GM23248 (cell line): ENCODE measurements around the gene LHX3. TPM values are rescaled to one million over a fixed set of nuclear protein-coding genes. Genes with fewer than 3 reads are reported as not detected.

Source experiments
- DNase-seq: peaks from one replicate; pipeline ENCODE4 v3.0.0-alpha.2; 2015
- H2AFZ ChIP-seq: fragments of 200-600 bp; sonication (generic); 2 replicates; pipeline ENCODE4 v1.6.1; 2016; ENCODE audit warnings: antibody characterized with exemption
- H3F3A ChIP-seq: fragments of 200-600 bp; sonication (generic); 2 replicates; pipeline ENCODE4 v1.6.1; 2016; ENCODE audit warnings: mild to moderate bottlenecking, antibody characterized with exemption, mixed run types; ENCODE audit not compliant: insufficient read depth
- H3K27ac ChIP-seq: fragments of 200-600 bp; sonication (generic); 2 replicates; pipeline ENCODE4 v1.5.1; 2016; ENCODE audit warnings: mild to moderate bottlenecking
- H3K27me3 ChIP-seq: fragments of 200-600 bp; sonication (generic); replicated peaks from 2 replicates; pipeline ENCODE4 v1.6.1; 2016; ENCODE audit warnings: mild to moderate bottlenecking; ENCODE audit not compliant: insufficient read depth
- H3K36me3 ChIP-seq: fragments of 200-600 bp; sonication (generic); 2 replicates; pipeline ENCODE4 v1.6.1; 2016; ENCODE audit warnings: low read depth, mild to moderate bottlenecking
- H3K4me1 ChIP-seq: fragments of 200-600 bp; sonication (generic); 2 replicates; pipeline ENCODE4 v1.6.1; 2016; ENCODE audit warnings: mild to moderate bottlenecking; ENCODE audit not compliant: insufficient read depth
- H3K4me2 ChIP-seq: fragments of 200-600 bp; sonication (generic); one replicate; pipeline ENCODE4 v1.6.1; 2016; ENCODE audit warnings: mild to moderate bottlenecking; ENCODE audit not compliant: unreplicated experiment
- H3K4me3 ChIP-seq: fragments of 200-600 bp; sonication (generic); 2 replicates; pipeline ENCODE4 v1.5.1; 2016; ENCODE audit warnings: mild to moderate bottlenecking
- H3K79me2 ChIP-seq: fragments of 200-600 bp; sonication (generic); 2 replicates; pipeline ENCODE4 v1.6.1; 2016; ENCODE audit warnings: mild to moderate bottlenecking; ENCODE audit not compliant: insufficient read depth
- H3K9ac ChIP-seq: fragments of 200-600 bp; sonication (generic); 2 replicates; pipeline ENCODE4 v1.6.1; 2016; ENCODE audit warnings: mild to moderate bottlenecking
- H3K9me2 ChIP-seq: fragments of 200-600 bp; sonication (generic); 2 replicates; pipeline ENCODE4 v1.6.1; 2016; ENCODE audit warnings: mixed run types, mild to moderate bottlenecking, moderate library complexity; ENCODE audit not compliant: insufficient read depth
- H3K9me3 ChIP-seq: fragments of 200-600 bp; sonication (generic); one replicate; pipeline ENCODE4 v1.6.1; 2017; ENCODE audit warnings: low read depth
- H4K20me1 ChIP-seq: fragments of 200-600 bp; sonication (generic); 2 replicates; pipeline ENCODE4 v1.6.0; 2016; ENCODE audit not compliant: insufficient read depth
- EZH2 ChIP-seq: fragments of 200-600 bp; sonication (generic); IDR thresholded peaks from 2 replicates; pipeline ENCODE4 v1.6.1; 2018; ENCODE audit warnings: antibody characterized with exemption, mild to moderate bottlenecking; ENCODE audit not compliant: insufficient read depth, poor library complexity, severe bottlenecking
- EZH2phosphoT487 ChIP-seq: fragments of 200-600 bp; sonication (generic); IDR thresholded peaks from 2 replicates; pipeline ENCODE4 v1.6.1; 2018; ENCODE audit warnings: antibody characterized with exemption, moderate library complexity, mild to moderate bottlenecking, low read depth; ENCODE audit not compliant: insufficient read depth
- WGBS, 2 experiments: methylation state at CpG; one replicate each; pipeline ENCODE4 v1.1.6; 2015 to 2017; ENCODE audit warnings: low lambda C conversion rate in 2 of 2, low coverage in 1 of 2; ENCODE audit errors: missing lambda C conversion rate in 2 of 2; 5-methylcytosine and 5-hydroxymethylcytosine counted together
- in situ Hi-C: fragments of 300-500 bp; cut with MboI; formaldehyde crosslinking; loops from 2 replicates; pipeline ENCODE4 v1.15.0; 2020
- polyA plus RNA-seq: library from polyadenylated mRNA; unstranded; fragments of >200 nt; fragmentation: Nextera tagmentation; extraction: Ambion mirVana; gene quantifications from 2 replicates; pipeline ENCODE4 v1.2.1, GENCODE V29; 2016
- total RNA-seq: library from RNA; depleted of rRNA; stranded (reverse); fragments of >200 nt; shearing (Covaris generic); gene quantifications from 2 replicates; pipeline ENCODE4 v1.2.3, GENCODE V29; 2014

LHX3 gene
- total and polyA plus RNA-seq, 2 experiments from 2014 or later = not detected

- Histone ChIP-seq H3K4me2 (no peak overlapping the region), H3K27ac (no peak overlapping the region), H3K27me3 (peaks cover 84% of the 10 kb centered on the region), H3K36me3 (no peaks in the 10 kb centered on the region), H2AFZ (no peak overlapping the region), H3K4me3 (no peak overlapping the region), H4K20me1 (no peaks in the 10 kb centered on the region), H3K9me2 (no peaks in the 10 kb centered on the region), H3K9ac (no peak overlapping the region), H3K79me2 (no peaks in the 10 kb centered on the region), H3K4me1 (no peaks in the 10 kb centered on the region), H3K9me3 (no peaks in the 10 kb centered on the region), H3F3A (no peaks in the 10 kb centered on the region)
- DNase-seq = no peak
- 5% methylated on average over 70 to 71 of the region's 71 CpGs for WGBS, 2 experiments
- TF ChIP-seq EZH2phosphoT487 (peak; percentile 74; the same call in 1 of the 2 replicates), EZH2 (no peak)
- in situ Hi-C loops = no loop called here
Observed at GRCh38 chr9:136199391-136200288, 5.3 kb downstream of the LHX3 start.

- no peaks in the 10 kb centered on the region for H3K9me3 ChIP-seq
- no peaks in the 10 kb centered on the region for H3F3A ChIP-seq
- DNase-seq = peak; percentile 42
- TF ChIP-seq EZH2phosphoT487 (no peak), EZH2 (no peak)
- no peak overlapping the region for H3K9ac ChIP-seq
- peaks cover 79% of the 10 kb centered on the region for H3K27me3 ChIP-seq
- H3K4me1 ChIP-seq = no peaks in the 10 kb centered on the region
- H3K4me2 ChIP-seq = no peak overlapping the region
- in situ Hi-C loops = no loop called here
- H4K20me1 ChIP-seq = no peaks in the 10 kb centered on the region
- H3K4me3 ChIP-seq = no peak overlapping the region
- H3K27ac ChIP-seq = no peak overlapping the region
- H3K36me3 ChIP-seq = no peaks in the 10 kb centered on the region
- H3K9me2 ChIP-seq = no peaks in the 10 kb centered on the region
- H2AFZ ChIP-seq = no peak overlapping the region
- H3K79me2 ChIP-seq = no peaks in the 10 kb centered on the region
- 1% methylated on average over 28 to 57 of the region's 62 CpGs for WGBS, 2 experiments
Observed at GRCh38 chr9:136198605-136199083, 6.3 kb downstream of the LHX3 start.

- 6 to 8% methylated on average over 18 of the region's 18 CpGs for WGBS, 2 experiments
- no peak overlapping the region for H3K9ac ChIP-seq
Observed at GRCh38 chr9:136197930-136198604, 6.9 kb downstream of the LHX3 start.

GRCh38 chr9:136197084-136197875 is 7.6 kb downstream of the LHX3 start:
- no peaks in the 10 kb centered on the region for H3K9me2 ChIP-seq
- H3K27ac ChIP-seq = no peak overlapping the region
- peaks cover 82% of the 10 kb centered on the region for H3K27me3 ChIP-seq
- no peak overlapping the region for H3K4me2 ChIP-seq
- no peak overlapping the region for H3K9ac ChIP-seq
- WGBS, 2 experiments = 9 to 13% methylated on average over 23 to 33 of the region's 35 CpGs
- H3K36me3 ChIP-seq = no peaks in the 10 kb centered on the region
- H3K4me3 ChIP-seq = no peak overlapping the region
- in situ Hi-C loops = no loop called here
- no peaks in the 10 kb centered on the region for H3K79me2 ChIP-seq
- no peaks in the 10 kb centered on the region for H3K9me3 ChIP-seq
- H3K4me1 ChIP-seq = no peaks in the 10 kb centered on the region
- H4K20me1 ChIP-seq = no peaks in the 10 kb centered on the region
- no peak for DNase-seq
- TF ChIP-seq EZH2 (no peak), EZH2phosphoT487 (no peak)
- H3F3A ChIP-seq = no peaks in the 10 kb centered on the region
- H2AFZ ChIP-seq = no peak overlapping the region

More at GRCh38 chr9:136197930-136198604, 6.9 kb downstream of the LHX3 start:
- peaks cover 79% of the 10 kb centered on the region for H3K27me3 ChIP-seq
- in situ Hi-C loops = no loop called here
- no peak overlapping the region for H3K27ac ChIP-seq
- H3K9me2 ChIP-seq = no peaks in the 10 kb centered on the region
- no peak overlapping the region for H2AFZ ChIP-seq
- no peaks in the 10 kb centered on the region for H3K36me3 ChIP-seq
- H3K4me1 ChIP-seq = no peaks in the 10 kb centered on the region
- H4K20me1 ChIP-seq = no peaks in the 10 kb centered on the region
- no peaks in the 10 kb centered on the region for H3K79me2 ChIP-seq
- H3K9me3 ChIP-seq = no peaks in the 10 kb centered on the region
- no peak overlapping the region for H3K4me2 ChIP-seq
- H3F3A ChIP-seq = no peaks in the 10 kb centered on the region
- DNase-seq = no peak
- no peak overlapping the region for H3K4me3 ChIP-seq
- TF ChIP-seq EZH2phosphoT487 (no peak), EZH2 (peak; percentile 75)
